HG03025 (cell line): ENCODE results near the gene NCMAP.

Source experiments
- ATAC-seq: cut with Tn5 transposase; IDR thresholded peaks from one replicate; pipeline ENCODE4 v1.9.1; 2021; ENCODE audit warnings: mild to moderate bottlenecking, moderate library complexity; ENCODE audit not compliant: unreplicated experiment, low FRiP score

The NCMAP gene

DNA sequence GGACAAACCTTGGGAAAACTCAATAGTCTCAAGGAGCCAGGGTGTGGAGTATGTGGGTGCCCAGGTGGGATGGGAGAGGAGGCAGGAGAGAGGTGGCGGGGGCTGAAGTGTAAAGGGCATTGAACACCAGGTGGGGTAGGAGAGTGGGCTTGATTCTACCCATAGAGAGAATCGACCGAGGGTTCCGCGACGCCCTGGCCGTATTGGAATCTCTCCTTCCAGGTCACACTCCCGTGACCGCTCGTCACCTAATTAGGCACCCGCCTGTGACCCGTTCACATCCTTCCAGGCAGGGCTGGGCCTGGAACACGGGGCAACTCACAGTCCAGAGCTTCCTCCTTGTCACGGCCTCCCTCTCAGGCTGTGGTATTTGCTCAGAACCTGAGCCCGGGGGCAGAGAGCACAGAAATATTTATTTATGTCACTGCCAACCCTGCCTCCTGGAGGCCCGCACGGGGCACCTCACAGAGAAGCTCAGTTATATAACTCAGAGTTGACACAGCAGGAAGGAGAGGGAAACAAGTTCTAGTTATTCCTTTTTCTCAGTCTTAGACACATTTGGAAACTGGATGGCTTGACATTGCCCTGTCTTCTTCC is 12.0 kb downstream of the NCMAP start:
- no peak for ATAC-seq

DNA sequence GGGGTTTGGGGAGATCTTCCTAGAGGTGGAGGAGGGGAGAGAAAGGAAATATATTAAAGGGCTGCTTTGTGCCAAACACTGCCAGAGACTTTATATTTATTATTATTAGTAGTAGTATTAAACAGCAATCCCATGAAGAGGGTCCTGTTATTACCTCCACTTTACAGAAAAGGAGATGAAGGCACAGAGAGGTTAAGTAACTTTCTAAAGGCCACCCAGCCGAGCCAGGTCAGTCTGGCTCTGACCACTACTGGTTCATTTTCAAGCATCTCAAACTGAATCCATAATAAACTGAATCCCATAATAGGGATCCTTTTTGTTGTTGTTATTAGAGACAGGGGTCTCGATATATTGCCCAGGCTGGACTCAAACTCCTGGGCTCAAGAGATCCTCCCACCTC is 12.6 kb downstream of the NCMAP start:
- no peak for ATAC-seq

DNA sequence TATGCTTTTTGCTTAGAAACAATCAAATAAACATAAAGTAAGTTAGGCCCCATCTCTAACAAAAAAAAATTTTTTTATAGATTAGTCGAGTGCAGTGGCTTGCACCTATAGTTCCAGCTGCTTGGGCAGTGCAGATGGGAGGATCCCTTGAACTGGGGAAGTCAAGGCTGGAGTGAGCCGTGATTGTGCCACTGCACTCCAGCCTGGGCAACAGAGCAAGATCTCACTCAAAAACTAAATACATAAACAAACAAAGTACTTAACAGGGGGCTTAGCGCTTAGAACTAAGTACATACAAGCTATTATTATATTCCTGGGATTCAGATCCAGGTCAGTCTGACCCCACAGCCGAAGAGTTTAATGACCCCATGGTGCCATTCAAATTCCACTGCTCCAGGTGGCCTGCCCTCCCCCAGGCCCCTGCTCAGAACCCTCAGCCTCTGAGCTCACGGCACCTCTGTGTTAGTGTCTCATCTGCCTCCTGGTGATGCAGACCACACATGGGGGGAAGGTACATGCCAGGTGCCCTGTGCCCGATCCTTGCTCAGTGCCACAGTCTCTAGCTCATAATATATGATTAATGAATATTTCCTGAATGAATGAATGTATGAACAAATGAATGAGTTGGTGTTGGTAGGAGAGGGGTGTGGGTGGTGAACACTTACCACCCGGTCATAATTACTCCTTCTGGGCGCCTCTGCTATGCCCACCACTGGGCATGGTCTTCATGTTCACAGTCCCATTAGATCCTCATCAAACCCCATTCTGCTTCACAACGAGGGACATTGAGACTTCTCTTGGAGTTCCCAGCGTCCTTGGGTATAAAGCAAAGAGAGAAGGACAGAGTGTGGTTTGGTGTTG is 14.6 kb downstream of the NCMAP start:
- no peak for ATAC-seq

DNA sequence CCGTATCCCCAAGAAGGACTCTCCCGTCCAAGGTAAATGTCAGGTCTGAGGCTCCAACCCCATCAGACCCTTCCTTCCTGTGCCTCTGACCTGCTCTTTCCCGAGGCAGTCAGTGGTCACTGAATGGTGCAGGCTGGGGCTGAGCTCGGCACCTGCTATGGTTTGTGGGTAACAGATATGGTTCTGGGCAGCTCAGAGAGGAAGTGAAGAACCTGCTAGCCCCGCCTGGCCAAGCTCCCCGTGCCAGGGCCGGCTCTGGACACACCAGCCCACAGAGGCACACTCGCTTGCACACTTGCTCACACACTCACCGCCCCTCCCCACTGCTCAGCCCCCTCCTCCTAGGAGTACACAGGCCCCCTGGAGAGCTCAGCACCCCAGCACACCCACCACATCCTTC is 16.4 kb downstream of the NCMAP start:
- no peak for ATAC-seq

DNA sequence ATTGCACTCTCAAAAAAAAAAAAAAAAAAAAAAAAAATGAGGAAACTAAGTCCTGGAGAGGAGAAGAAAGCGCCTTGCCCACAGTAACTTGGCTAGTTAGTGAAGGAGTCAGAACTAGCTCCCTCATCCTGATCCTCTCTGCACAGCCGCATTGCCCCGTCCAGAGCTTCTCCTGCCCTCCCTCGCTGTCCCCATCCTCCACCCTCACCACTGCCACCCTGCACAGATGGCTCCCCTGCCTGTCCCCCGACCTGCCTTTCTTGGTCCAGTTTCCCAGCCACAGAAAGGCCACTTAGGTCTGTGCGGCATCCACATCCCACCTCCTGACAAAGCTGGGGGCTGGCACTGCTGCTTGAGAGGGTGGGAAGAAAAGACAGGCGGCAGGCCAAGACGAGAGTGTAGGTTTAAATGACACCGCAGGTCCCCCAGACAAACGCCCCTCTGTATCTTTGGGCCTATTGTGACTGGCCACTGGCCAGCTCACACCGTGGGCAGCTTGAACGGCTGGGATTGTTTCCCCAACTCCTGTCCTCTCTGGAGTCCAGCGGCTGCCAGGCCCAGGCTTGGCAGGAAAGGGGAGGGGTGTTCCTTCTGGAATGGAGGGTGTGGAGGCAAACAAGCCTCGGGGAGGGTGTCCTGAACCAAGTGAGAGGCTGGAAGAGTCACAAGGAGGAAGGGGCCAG is 20.2 kb downstream of the NCMAP start:
- no peak for ATAC-seq

DNA sequence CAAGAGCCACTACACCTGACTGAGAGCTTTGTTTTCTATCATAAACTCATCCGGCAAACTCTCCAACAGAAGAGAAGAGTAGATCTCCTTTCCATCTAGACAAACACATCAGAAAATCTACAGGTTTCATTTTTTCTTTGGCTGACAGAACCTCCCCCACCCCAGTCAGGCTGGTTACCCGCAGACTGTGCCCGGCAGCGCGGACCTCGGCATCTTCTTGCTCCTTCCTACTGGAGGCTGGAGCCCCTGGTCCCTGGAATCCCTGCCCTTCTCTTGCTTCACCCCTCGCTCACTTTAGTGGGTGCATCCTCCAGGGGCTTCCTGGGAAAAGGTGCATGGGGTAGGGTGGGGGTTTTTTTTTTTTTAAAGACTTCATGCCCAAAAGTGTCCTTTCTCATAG is 23.0 kb downstream of the NCMAP start:
- ATAC-seq, result no peak

DNA sequence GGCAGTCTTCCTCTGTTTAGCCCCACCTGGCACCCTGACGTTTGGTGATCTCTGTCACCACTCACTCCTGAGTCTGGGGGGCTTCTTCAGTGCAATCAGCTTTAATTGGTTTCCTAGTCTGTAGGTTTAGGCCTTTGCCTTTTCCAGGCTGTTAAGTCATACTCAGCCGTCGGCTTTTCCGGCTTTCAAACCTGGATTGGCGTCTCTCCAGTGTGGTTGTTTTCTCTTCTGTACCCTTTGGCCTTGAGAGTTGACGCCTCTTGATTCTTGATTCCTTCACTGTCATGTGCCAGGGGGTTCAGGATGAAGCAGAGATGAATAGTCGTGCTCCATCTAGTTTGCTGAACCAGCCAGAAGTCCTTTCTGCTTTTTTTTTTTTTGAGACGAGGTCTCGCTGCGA is 24.9 kb downstream of the NCMAP start:
- no peak for ATAC-seq

- ATAC-seq, result no peak
Measured at GRCh38 chr1:24584171-24584647, 28.3 kb downstream of the NCMAP start.

DNA sequence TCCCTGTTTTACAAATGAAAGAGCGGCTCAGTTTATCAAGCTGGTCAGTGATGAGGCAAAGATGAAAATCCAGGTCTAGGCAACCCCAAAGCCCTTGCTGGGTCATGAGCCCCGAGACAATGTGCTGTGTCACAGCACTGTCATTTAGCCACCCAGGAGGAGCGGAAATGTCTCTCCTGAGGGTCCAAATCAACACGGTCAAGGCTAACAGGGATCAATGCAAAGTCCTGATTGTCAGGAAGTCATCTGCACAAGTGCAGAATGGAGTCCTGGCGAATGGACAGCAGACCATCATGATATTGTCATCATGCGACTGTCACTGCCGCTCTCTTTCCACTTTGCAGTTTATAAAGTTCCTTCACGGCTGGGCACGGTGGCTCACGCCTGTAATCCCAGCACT is 30.2 kb downstream of the NCMAP start:
- ATAC-seq, result no peak

DNA sequence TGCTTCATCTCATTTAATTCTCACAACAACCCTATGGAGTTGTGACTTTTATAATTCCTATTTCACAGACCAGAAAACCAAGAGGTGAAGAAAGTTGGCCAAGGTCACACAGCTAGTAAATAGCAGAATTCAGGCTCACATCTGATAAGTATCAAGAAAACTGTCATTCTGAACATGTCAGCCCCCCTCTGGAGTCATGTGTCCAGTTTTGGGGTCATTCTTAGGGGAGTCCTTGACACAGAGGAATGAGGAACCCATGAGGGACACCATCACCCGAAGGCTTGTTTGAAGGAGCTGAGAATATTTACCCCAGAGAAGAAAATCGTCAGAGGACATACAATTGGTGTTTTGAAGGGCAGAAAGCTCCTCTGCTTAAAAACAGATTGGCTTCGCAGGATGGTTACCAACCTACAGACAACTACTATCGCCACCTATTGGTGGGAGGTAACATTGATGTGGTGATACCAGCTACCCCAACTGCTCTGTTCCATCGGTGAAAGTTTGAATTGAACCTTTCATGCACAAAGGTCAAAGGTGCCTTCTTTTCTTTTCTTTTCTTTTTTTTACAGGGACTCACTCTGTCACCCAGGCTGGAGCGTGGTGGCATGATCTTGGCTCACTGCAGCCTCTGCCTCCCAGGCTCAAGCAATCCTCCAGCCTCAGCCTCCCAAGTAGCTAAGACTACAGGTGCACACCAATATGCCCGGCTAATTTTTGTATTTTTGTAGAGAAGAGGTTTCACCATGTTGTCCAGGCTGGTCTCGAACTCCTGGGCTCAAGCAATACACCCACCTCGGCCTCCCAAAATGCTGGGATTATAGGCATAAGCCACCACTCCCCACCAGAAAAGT is 31.3 kb downstream of the NCMAP start:
- ATAC-seq, result no peak

- ATAC-seq, result no peak
Measured at GRCh38 chr1:24588573-24588972, 32.7 kb downstream of the NCMAP start.

GRCh38 chr1:24589200-24589599 is 33.3 kb downstream of the NCMAP start:
- no peak for ATAC-seq

DNA sequence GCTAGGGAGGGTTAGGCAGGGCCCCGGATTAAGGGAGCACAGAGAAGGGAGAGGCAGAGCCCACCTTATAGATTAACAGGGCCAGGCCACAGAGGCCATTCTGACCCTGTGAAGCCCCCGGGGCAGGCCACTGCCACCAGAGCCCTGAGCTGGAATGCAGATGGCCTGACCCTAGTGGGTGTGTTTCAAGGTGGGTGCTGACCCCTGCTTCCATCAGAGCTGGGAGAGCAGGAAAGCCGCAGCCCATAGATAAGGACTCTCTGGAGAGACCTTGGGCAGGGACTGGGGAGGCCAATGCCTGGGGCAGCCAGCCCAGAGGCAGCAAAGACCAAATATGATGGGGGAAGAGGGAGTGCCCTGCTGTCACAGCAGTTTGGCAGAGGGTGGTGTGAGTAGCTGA is 35.9 kb downstream of the NCMAP start:
- ATAC-seq, result no peak

DNA sequence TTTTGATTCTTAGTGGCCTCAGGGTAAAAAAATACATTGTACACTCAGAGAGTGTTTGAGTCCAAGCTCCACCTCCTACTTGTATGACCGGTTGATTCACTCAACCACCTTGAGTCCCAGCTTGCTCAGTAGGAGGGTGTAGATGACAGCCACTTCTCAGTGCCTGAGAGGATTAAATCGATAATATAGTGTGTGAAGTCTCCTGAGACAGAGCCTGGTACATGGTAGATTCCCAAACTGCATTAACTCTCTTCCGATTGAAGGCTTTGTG is 38.4 kb downstream of the NCMAP start:
- no peak for ATAC-seq

GRCh38 chr1:24596401-24596880 is 40.6 kb downstream of the NCMAP start:
- ATAC-seq, result no peak

DNA sequence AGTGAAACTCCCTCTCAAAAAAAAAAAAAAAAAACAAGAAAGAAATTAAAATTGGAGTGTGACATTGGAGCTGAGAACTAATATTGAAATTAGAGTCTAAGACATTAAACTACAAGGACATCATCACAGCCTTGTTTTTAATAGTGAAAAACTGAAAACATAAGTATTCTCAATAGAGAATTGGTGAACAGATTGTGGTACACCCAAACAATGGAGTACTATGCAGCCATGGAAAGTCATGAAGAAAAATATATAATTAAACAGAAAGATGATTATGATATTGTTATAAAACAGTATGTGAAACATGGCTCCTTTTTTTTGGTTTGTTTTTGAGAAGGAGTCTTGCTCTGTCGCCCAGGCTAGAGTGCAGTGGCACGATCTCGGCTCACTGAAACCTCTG is 43.4 kb downstream of the NCMAP start:
- no peak for ATAC-seq

- ATAC-seq, result no peak
Measured at GRCh38 chr1:24600551-24600950, 44.7 kb downstream of the NCMAP start.

- ATAC-seq, result no peak
Measured at GRCh38 chr1:24605534-24606295, 49.8 kb downstream of the NCMAP start.

- no peak for ATAC-seq
Measured at GRCh38 chr1:24606296-24606605, 50.4 kb downstream of the NCMAP start.

- ATAC-seq, result no peak
Measured at GRCh38 chr1:24606621-24607020, 50.7 kb downstream of the NCMAP start.
